ENCODE data around the gene TNFRSF13B.

DNA sequence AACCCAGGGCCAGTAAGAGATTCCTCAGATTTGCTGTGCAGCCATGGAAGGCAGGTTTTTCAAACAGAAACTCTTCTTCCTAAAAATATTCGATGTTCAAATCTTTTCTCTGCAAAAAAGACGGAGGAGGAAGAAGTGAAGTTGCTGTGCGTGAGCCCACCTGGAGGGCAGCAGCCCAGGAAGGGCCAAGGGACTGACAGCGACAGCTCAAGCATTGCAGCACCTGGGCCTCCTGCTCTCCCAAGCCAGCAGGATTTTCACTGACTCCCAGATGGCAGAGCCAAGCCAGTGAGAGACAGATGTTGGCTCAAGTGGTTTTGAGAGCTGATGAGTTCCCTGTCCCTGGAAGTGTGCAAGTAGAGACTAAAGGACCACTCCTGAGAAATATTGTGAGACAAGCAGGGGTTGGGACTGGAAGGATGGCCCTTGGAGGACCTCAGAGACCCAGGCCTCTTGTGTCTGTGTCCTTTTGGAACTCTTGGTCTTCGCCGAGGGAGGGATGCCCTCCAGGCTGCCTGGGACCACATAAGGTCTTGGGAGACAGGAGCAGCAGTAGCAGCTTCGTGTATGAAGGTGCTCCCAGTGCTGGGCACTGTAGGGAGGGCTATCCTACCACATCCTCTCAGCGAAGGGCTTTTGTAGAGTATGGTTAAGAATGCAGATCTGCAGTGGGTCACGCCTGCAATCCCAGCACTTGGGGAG lies 29.3 kb upstream of the TNFRSF13B start:
- TF ChIP-seq POLR2A (IDR thresholded peaks at IDR 0.05) (no peak), CTCF (IDR thresholded peaks at IDR 0.05) (no peak)
